Right forelimb (tissue), 1 donor: ENCODE data around the gene SLC17A1.
"Not testable (repeated sequence)": the region's sequence is repeated elsewhere in the genome, so short reads cannot be mapped to it uniquely, and the experiment has no call there.

ENCODE experiments used
- DNase-seq: peaks from one replicate; pipeline ENCODE4 v3.0.0-alpha.2; 2018

The SLC17A1 gene

GRCh38 chr6:25755483-25755882 is 76.4 kb downstream of the SLC17A1 start:
- no peak for DNase-seq

- no peak for DNase-seq
These were observed 77.3 kb downstream of the SLC17A1 start, which contains the start of gene SLC17A4 for GRCh38 chr6:25754535-25754934. TSS of gene SLC17A4 (plus strand) at chr6:25754742. CDS start at chr6:25761963, 7,221 bp downstream.

- DNase-seq, result no peak
These were observed 78.8 kb downstream of the SLC17A1 start for GRCh38 chr6:25753079-25753478.

- DNase-seq, result no peak
These were observed 80.9 kb downstream of the SLC17A1 start for GRCh38 chr6:25750906-25751305.

DNA sequence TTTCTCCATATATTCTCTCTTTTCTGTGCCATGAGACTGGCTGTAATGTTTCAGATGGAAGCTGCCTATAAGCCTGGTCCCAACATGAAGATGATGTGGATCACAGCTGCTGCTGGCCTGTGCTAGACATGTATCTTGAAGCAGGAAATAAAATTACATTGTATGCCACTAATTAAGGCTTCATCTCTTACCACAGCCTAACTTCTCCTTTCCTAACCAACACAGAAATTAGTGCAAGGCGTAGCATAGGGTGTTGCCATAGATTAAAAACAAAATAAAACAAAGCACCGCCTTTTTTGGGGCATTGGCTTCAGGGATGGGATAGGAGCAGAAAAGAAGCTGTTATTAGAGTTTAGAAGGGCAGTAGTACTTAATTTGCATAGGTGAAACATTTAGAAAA is 82.0 kb downstream of the SLC17A1 start:
- no peak for DNase-seq

GRCh38 chr6:25748601-25749517 is 83.0 kb downstream of the SLC17A1 start:
- DNase-seq, result not testable (repeated sequence)

DNA sequence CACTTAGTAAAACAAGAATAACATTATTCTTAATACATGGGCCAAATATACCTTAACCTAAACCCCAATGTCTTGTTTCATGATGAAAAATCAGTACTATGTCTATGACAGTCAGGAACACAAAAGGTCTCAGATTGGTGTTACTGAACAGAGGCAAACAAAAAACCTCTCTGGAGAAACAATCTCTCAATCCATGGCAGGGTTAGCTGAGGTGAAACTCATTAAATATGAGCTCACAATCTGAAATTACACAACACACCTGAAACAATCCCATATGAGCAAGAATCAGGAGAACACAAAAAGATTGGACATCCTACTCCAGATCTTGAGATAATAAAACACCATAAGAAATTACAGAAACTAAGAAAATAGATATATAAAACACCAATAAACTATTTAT is 83.8 kb downstream of the SLC17A1 start:
- DNase-seq, result no peak

GRCh38 chr6:25747477-25747876 is 84.4 kb downstream of the SLC17A1 start:
- DNase-seq, result no peak

GRCh38 chr6:25746968-25747367 is 84.9 kb downstream of the SLC17A1 start:
- no peak for DNase-seq

- DNase-seq, result no peak
These were observed 86.0 kb downstream of the SLC17A1 start for GRCh38 chr6:25745836-25746235.

DNA sequence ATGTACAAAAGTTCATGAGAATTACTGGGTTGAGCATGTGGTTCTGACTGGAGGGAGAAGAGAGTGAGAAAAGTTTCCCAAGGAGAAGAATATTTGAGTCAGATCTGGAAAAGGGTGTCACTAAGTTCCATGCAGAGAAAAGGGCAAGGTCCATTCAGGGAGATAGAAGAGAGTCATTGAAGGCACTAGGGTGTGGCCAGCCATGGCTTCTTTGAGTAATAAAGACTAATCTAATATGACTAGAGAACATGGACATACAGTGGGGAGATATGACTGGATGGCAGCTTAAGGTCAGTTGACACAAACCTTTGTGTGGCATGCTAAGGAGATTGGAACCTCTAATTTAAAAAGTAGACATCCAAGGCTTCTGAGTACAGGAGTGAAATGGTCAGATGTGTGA is 88.0 kb downstream of the SLC17A1 start:
- DNase-seq, result no peak

GRCh38 chr6:25735261-25735660 is 96.6 kb downstream of the SLC17A1 start:
- no peak for DNase-seq
